Measurements from ENCODE around the gene OSBPL5.

Gene OSBPL5

GRCh38 chr11:3188496-3189195 lies 23.5 kb upstream of the OSBPL5 start:
- no peak for DNase-seq (ENCODE audit: extremely low spot score)
- TF ChIP-seq TARDBP (IDR thresholded peaks at IDR 0.05) (no peak), NFRKB (IDR thresholded peaks at IDR 0.05) (no peak), ZNF384 (IDR thresholded peaks at IDR 0.05) (no peak), FOXA1 (IDR thresholded peaks at IDR 0.05) (no peak), FOXK2 (IDR thresholded peaks at IDR 0.05) (no peak), FOXM1 (IDR thresholded peaks at IDR 0.05; ENCODE audit: borderline replicate concordance) (no peak)
- TF ChIP-seq, protein P1, sequence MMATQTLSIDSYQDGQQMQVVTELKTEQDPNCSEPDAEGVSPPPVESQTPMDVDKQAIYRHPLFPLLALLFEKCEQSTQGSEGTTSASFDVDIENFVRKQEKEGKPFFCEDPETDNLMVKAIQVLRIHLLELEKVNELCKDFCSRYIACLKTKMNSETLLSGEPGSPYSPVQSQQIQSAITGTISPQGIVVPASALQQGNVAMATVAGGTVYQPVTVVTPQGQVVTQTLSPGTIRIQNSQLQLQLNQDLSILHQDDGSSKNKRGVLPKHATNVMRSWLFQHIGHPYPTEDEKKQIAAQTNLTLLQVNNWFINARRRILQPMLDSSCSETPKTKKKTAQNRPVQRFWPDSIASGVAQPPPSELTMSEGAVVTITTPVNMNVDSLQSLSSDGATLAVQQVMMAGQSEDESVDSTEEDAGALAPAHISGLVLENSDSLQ (IDR thresholded peaks at IDR 0.05), result peak; percentile 51
- CTCF ChIA-PET, result no interaction called here
- POLR2A ChIA-PET, result no interaction called here

DNA sequence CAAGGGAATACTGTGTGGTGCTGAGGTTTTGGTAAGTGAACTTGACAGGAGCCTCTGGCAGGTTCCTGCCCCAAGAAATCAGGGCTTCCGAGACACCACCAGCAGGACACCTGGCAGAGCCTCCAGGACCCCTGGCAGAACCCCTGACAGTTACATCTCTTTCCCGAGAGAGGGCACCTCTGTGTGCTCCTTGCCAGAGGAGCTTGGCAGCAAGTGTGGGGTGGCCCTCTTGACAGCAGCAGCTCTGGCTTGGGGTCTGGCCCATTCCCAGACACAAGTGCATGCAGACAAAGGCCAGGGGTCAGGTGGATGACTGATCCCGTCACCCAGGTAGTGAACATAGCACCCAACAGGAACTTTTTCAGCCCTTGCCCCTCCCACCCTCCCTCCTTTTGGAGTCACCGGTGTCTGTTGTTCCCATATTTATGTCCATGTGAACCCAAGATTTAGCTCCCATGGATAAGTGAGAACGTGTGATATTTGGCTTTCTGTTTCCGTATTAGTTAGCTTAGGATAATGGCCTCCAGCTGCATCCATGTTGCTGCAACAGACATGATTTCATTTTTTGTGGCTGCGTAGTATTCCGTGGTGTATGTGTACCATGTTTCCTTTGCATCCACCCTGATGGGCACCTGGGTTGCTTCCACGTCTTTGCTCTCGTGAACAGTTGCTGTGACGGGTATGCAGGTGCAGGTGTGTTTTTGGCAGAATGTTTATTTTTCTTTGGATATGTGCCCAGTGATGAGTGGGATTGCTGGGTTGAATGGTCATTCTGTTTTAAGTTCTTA lies 21.2 kb upstream of the OSBPL5 start:
- no peak for DNase-seq (ENCODE audit: extremely low spot score)
- ChIA-PET POLR2A (no interaction called here), CTCF (no interaction called here)
- no peak for TF ChIP-seq TARDBP (IDR thresholded peaks at IDR 0.05)
- TF ChIP-seq FOXM1 (IDR thresholded peaks at IDR 0.05; ENCODE audit: borderline replicate concordance), result no peak
- no peak for TF ChIP-seq NFRKB (IDR thresholded peaks at IDR 0.05)
- no peak for TF ChIP-seq ZNF384 (IDR thresholded peaks at IDR 0.05)
- no peak for TF ChIP-seq BHLHE40 (IDR thresholded peaks at IDR 0.05; ENCODE audit: borderline replicate concordance)
- TF ChIP-seq, protein P1 (IDR thresholded peaks at IDR 0.05), result no peak
- TF ChIP-seq L3MBTL2 (conservative IDR thresholded peaks at IDR 0.05), result no peak
- TF ChIP-seq HDGF (IDR thresholded peaks at IDR 0.05; ENCODE audit: borderline replicate concordance), result no peak
- no peak for TF ChIP-seq FOXA1 (IDR thresholded peaks at IDR 0.05)
- TF ChIP-seq SUZ12 (IDR thresholded peaks at IDR 0.05), result no peak
- no peak for TF ChIP-seq SP1 (IDR thresholded peaks at IDR 0.05)
- no peak for TF ChIP-seq ELF4 (IDR thresholded peaks at IDR 0.05)
- no peak for TF ChIP-seq FOXK2 (IDR thresholded peaks at IDR 0.05)
- TF ChIP-seq LEF1 (IDR thresholded peaks at IDR 0.05; ENCODE audit: borderline replicate concordance), result no peak

GRCh38 chr11:3184732-3185347 lies 19.7 kb upstream of the OSBPL5 start:
- CTCF ChIA-PET, result interaction anchor here (0.5 kb wide), 1 partner anchor 73 kb away, joined by 4 read pairs; no protein-coding TSS in a partner anchor
- POLR2A ChIA-PET, result no interaction called here
- no peak for DNase-seq (ENCODE audit: extremely low spot score)
- no peak for TF ChIP-seq BHLHE40 (IDR thresholded peaks at IDR 0.05; ENCODE audit: borderline replicate concordance)
- no peak for TF ChIP-seq TARDBP (IDR thresholded peaks at IDR 0.05)
- no peak for TF ChIP-seq FOXK2 (IDR thresholded peaks at IDR 0.05)
- no peak for TF ChIP-seq NFRKB (IDR thresholded peaks at IDR 0.05)
- no peak for TF ChIP-seq LEF1 (IDR thresholded peaks at IDR 0.05; ENCODE audit: borderline replicate concordance)
- TF ChIP-seq FOXM1 (IDR thresholded peaks at IDR 0.05; ENCODE audit: borderline replicate concordance), result no peak
- TF ChIP-seq SP1 (IDR thresholded peaks at IDR 0.05), result no peak
- TF ChIP-seq FOXA1 (IDR thresholded peaks at IDR 0.05), result no peak
- TF ChIP-seq, protein P1 (IDR thresholded peaks at IDR 0.05), result no peak

DNA sequence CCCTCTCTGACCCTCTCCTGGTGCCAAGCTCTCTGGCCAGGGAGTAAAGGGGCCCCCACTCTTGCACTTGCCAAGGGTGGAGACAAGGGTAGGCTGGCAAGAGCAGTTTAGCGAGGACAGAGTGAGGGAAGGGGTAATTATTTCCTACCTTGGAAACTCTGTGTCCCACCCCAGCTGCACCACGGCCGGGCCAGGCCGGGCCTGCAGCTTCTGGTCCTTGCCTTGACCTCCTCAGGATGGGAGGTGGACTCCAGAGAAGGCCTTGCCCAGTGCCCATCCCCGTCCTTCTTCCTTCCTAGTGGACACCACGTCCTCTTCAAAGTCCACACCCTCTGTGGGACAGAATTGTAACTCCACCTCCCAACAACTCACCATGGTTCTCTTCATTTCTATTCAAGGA lies 18.4 kb upstream of the OSBPL5 start:
- no peak for DNase-seq (ENCODE audit: extremely low spot score)
- TF ChIP-seq SUZ12 (IDR thresholded peaks at IDR 0.05) (no peak), ELF4 (IDR thresholded peaks at IDR 0.05) (no peak), HDGF (IDR thresholded peaks at IDR 0.05; ENCODE audit: borderline replicate concordance) (no peak), FOXM1 (IDR thresholded peaks at IDR 0.05; ENCODE audit: borderline replicate concordance) (no peak), CTBP1 (IDR thresholded peaks at IDR 0.05; ENCODE audit: borderline replicate concordance) (no peak), ARNT (IDR thresholded peaks at IDR 0.05) (no peak), L3MBTL2 (conservative IDR thresholded peaks at IDR 0.05) (no peak), BHLHE40 (IDR thresholded peaks at IDR 0.05; ENCODE audit: borderline replicate concordance) (no peak), ZNF384 (IDR thresholded peaks at IDR 0.05) (no peak), SP1 (IDR thresholded peaks at IDR 0.05) (no peak), LEF1 (IDR thresholded peaks at IDR 0.05; ENCODE audit: borderline replicate concordance) (no peak), TARDBP (IDR thresholded peaks at IDR 0.05) (no peak), FOXK2 (IDR thresholded peaks at IDR 0.05) (no peak), FOXA1 (IDR thresholded peaks at IDR 0.05) (no peak)
- TF ChIP-seq, protein P1 (IDR thresholded peaks at IDR 0.05), result no peak
- CTCF ChIA-PET, result no interaction called here
- POLR2A ChIA-PET, result no interaction called here

GRCh38 chr11:3182462-3182852 lies 17.3 kb upstream of the OSBPL5 start:
- CTCF ChIA-PET, result interaction anchor here (0.6 kb wide), 1 partner anchor 8 kb away, joined by 3 read pairs; no protein-coding TSS in a partner anchor
- TF ChIP-seq CTBP1 (IDR thresholded peaks at IDR 0.05; ENCODE audit: borderline replicate concordance) (no peak), ZNF384 (IDR thresholded peaks at IDR 0.05) (no peak), SP1 (IDR thresholded peaks at IDR 0.05) (no peak), FOXM1 (IDR thresholded peaks at IDR 0.05; ENCODE audit: borderline replicate concordance) (no peak), ARNT (IDR thresholded peaks at IDR 0.05) (no peak), FOXA1 (IDR thresholded peaks at IDR 0.05) (no peak)
- POLR2A ChIA-PET, result no interaction called here
- DNase-seq (ENCODE audit: extremely low spot score), result no peak
